Body of pancreas (tissue), 4 donors: ENCODE results near the gene COL18A1.

Experiments used
- POLR2A ChIP-seq, 3 donors: fragments of 450-650 bp; IDR thresholded peaks; one replicate each; pipeline ENCODE4 v1.6.1; 2016; ENCODE audit warnings: antibody characterized with exemption in 3 of 3, mild to moderate bottlenecking in 2 of 3
- TF ChIP-seq, protein P1 (sequence below), 7 experiments: fragments of 450-650 bp in 4 of 7; fragments of 200-600 bp in 3 of 7; sonication (generic) in 3 of 7; IDR thresholded peaks; one replicate each; pipeline ENCODE4 v1.5.1; 2016 to 2019; ENCODE audit warnings: antibody characterized with exemption in 7 of 7

DNA sequence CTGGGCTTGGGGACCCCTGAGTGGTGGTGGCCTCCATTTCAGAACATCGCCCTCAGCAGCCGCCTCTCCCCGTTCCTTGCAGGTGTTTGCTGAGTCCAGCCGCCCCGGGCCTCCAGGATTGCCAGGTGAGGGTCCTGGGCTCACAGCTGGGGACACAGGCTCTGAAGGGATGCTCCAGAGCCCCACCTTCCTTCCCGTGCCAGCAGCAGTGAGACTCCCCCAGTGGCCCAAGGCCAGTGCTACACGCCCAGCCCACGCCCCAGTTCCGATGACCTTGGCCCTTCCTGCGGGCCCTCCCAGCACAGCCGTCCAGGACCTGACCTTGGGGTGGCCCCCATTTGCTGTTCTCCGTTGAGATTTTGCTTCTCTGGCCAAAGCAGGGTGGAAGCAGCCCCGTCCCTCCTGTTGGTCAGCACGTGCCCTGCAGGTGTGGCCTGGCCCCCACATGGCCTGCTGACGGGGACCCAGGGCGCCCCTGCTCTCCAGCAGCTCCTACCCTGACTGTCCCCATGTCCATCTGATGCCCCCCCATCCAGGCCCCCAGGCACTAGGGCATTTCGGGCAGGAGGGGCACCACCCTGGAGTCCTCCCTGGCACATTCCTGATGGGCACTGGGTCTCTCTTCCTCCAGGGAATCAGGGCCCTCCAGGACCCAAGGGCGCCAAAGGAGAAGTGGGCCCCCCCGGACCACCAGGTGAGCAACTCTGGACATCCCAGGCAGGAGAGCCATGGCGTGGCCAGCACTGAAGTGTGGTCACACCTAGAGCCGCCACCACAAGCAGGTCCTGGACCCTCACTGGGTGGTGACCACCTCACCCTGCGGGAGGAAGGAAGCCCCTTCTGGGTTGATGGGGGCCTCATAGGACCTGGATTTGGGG lies 92.2 kb downstream of the COL18A1 start:
- TF ChIP-seq POLR2A (IDR thresholded peaks at IDR 0.05): no peak
- TF ChIP-seq, protein P1, sequence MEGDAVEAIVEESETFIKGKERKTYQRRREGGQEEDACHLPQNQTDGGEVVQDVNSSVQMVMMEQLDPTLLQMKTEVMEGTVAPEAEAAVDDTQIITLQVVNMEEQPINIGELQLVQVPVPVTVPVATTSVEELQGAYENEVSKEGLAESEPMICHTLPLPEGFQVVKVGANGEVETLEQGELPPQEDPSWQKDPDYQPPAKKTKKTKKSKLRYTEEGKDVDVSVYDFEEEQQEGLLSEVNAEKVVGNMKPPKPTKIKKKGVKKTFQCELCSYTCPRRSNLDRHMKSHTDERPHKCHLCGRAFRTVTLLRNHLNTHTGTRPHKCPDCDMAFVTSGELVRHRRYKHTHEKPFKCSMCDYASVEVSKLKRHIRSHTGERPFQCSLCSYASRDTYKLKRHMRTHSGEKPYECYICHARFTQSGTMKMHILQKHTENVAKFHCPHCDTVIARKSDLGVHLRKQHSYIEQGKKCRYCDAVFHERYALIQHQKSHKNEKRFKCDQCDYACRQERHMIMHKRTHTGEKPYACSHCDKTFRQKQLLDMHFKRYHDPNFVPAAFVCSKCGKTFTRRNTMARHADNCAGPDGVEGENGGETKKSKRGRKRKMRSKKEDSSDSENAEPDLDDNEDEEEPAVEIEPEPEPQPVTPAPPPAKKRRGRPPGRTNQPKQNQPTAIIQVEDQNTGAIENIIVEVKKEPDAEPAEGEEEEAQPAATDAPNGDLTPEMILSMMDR (IDR thresholded peaks at IDR 0.05): no peak
